GM23338 (cell line): ENCODE data around the gene FCRLA. TPM values are rescaled to one million over a fixed set of nuclear protein-coding genes. Genes with fewer than 3 reads are reported as not detected.
"Not testable (repeated sequence)": the region's sequence is repeated elsewhere in the genome, so short reads cannot be mapped to it uniquely, and the experiment has no call there.

Experiments used
- ATAC-seq: fragments of 200-7000 bp; cut with Tn5 transposase; 3 replicates; pipeline ENCODE4 v1.9.1; 2020
- DNase-seq: peaks from one replicate; pipeline ENCODE4 v3.0.0-alpha.2; 2015; ENCODE audit warnings: low spot score
- H2AFZ ChIP-seq: fragments of 200-600 bp; sonication (generic); 2 replicates; pipeline ENCODE4 v1.8.0; 2016; ENCODE audit warnings: antibody characterized with exemption, mild to moderate bottlenecking, moderate library complexity
- H3F3A ChIP-seq: fragments of 200-600 bp; sonication (generic); replicated peaks from 2 replicates; pipeline ENCODE4 v1.8.0; 2017; ENCODE audit warnings: antibody characterized with exemption, mixed run types, low read depth
- H3K27ac ChIP-seq: fragments of 200-600 bp; sonication (generic); 2 replicates; pipeline ENCODE4 v1.6.1; 2016; ENCODE audit warnings: low read depth
- H3K27me3 ChIP-seq: fragments of 200-600 bp; sonication (generic); 2 replicates; pipeline ENCODE4 v1.8.0; 2016; ENCODE audit warnings: mild to moderate bottlenecking, mixed run types, moderate library complexity; ENCODE audit not compliant: insufficient read depth
- H3K36me3 ChIP-seq: fragments of 200-600 bp; sonication (generic); 2 replicates; pipeline ENCODE4 v1.8.0; 2016; ENCODE audit warnings: mild to moderate bottlenecking; ENCODE audit not compliant: insufficient read depth
- H3K4me1 ChIP-seq: fragments of 200-600 bp; sonication (generic); 2 replicates; pipeline ENCODE4 v1.8.0; 2016; ENCODE audit warnings: mild to moderate bottlenecking, moderate library complexity; ENCODE audit not compliant: insufficient read depth
- H3K4me2 ChIP-seq: fragments of 200-600 bp; sonication (generic); 2 replicates; pipeline ENCODE4 v1.7.1; 2017; ENCODE audit warnings: mixed run types
- H3K4me3 ChIP-seq: fragments of 200-600 bp; sonication (generic); 2 replicates; pipeline ENCODE4 v1.6.1; 2016; ENCODE audit warnings: mixed run types
- H3K79me2 ChIP-seq: fragments of 200-600 bp; sonication (generic); replicated peaks from 2 replicates; pipeline ENCODE4 v1.8.0; 2017; ENCODE audit warnings: mild to moderate bottlenecking; ENCODE audit not compliant: insufficient read depth
- H3K9me2 ChIP-seq: fragments of 200-600 bp; sonication (generic); 2 replicates; pipeline ENCODE4 v1.8.0; 2017; ENCODE audit not compliant: insufficient read depth
- H4K20me1 ChIP-seq: fragments of 200-600 bp; sonication (generic); replicated peaks from 2 replicates; pipeline ENCODE4 v1.8.0; 2017; ENCODE audit warnings: mild to moderate bottlenecking; ENCODE audit not compliant: insufficient read depth
- H3K27ac Mint-ChIP-seq: 2 replicates; pipeline ENCODE4 v1.8.0; 2020; ENCODE audit warnings: inconsistent platforms, mild to moderate bottlenecking, moderate library complexity, mixed read lengths
- H3K27me3 Mint-ChIP-seq: 3 replicates; pipeline ENCODE4 v1.8.0; 2022; ENCODE audit warnings: low read depth, mild to moderate bottlenecking, moderate library complexity, mixed read lengths, inconsistent platforms; ENCODE audit not compliant: insufficient read depth, poor library complexity
- H3K36me3 Mint-ChIP-seq: 3 replicates; pipeline ENCODE4 v1.8.0; 2021; ENCODE audit warnings: low read depth, mild to moderate bottlenecking, inconsistent platforms, moderate library complexity, mixed read lengths
- H3K4me1 Mint-ChIP-seq: 3 replicates; pipeline ENCODE4 v1.8.0; 2020; ENCODE audit warnings: mild to moderate bottlenecking, inconsistent platforms, mixed read lengths
- H3K4me3 Mint-ChIP-seq: 3 replicates; pipeline ENCODE4 v1.8.0; 2021; ENCODE audit warnings: moderate library complexity, mild to moderate bottlenecking, inconsistent platforms, mixed read lengths
- H3K9me3 Mint-ChIP-seq: 3 replicates; pipeline ENCODE4 v1.8.0; 2020; ENCODE audit warnings: moderate library complexity, mild to moderate bottlenecking, inconsistent platforms, mixed read lengths
- CREB1 ChIP-seq: fragments of 250-450 bp; sonication (Bioruptor Pico); IDR thresholded peaks from 2 replicates; pipeline ENCODE4 v1.5.0; 2020; ENCODE audit warnings: low read depth, mild to moderate bottlenecking, moderate library complexity
- CTCF ChIP-seq, 2 experiments: fragments of 200-600 bp in 1 of 2; sonication (generic) in 1 of 2; conservative IDR thresholded peaks; 2 replicates each; pipeline versions ENCODE4 v1.5.1 to v1.6.1; 2016 to 2017; ENCODE audit warnings: antibody characterized with exemption in 2 of 2, low read depth in 2 of 2, mild to moderate bottlenecking in 2 of 2, moderate library complexity in 1 of 2
- EZH2 ChIP-seq: fragments of 200-600 bp; sonication (generic); IDR thresholded peaks from one replicate; pipeline ENCODE4 v1.8.0; 2017; ENCODE audit warnings: antibody characterized with exemption, mild to moderate bottlenecking, low read depth; ENCODE audit not compliant: unreplicated experiment
- EZH2phosphoT487 ChIP-seq: fragments of 200-600 bp; sonication (generic); IDR thresholded peaks from one replicate; pipeline ENCODE4 v1.8.1; 2018; ENCODE audit warnings: antibody characterized with exemption; ENCODE audit not compliant: unreplicated experiment
- JUNB ChIP-seq: IDR thresholded peaks from one replicate; pipeline ENCODE4 v1.6.1; 2016; ENCODE audit warnings: antibody characterized with exemption; ENCODE audit not compliant: unreplicated experiment
- POLR2AphosphoS5 ChIP-seq: IDR thresholded peaks from 2 replicates; pipeline ENCODE4 v1.6.1; 2016; ENCODE audit warnings: antibody characterized with exemption, low read depth
- REST ChIP-seq: IDR thresholded peaks from one replicate; pipeline ENCODE4 v1.6.1; 2018; ENCODE audit warnings: antibody characterized with exemption; ENCODE audit not compliant: unreplicated experiment
- STAT1 ChIP-seq: IDR thresholded peaks from one replicate; pipeline ENCODE4 v1.6.1; 2016; ENCODE audit warnings: antibody characterized with exemption; ENCODE audit not compliant: unreplicated experiment
- ZNF114 ChIP-seq: fragments of 250-450 bp; sonication (Bioruptor Pico); IDR thresholded peaks from 2 replicates; pipeline ENCODE4 v1.5.0; 2020; ENCODE audit warnings: mild to moderate bottlenecking, moderate library complexity
- ZNF331 ChIP-seq: fragments of 250-450 bp; sonication (Bioruptor Pico); IDR thresholded peaks from 2 replicates; pipeline ENCODE4 v1.5.0; 2020; ENCODE audit warnings: low read depth, mild to moderate bottlenecking, moderate library complexity
- polyA plus RNA-seq: library from polyadenylated mRNA; unstranded; fragments of >200 nt; fragmentation: Nextera tagmentation; extraction: Ambion mirVana; gene quantifications from 2 replicates; pipeline ENCODE4 v1.2.1, GENCODE V29; 2016
- total RNA-seq: library from RNA; depleted of rRNA; stranded (reverse); fragments of >200 nt; shearing (Covaris generic); gene quantifications from 2 replicates; pipeline ENCODE4 v1.2.3, GENCODE V29; 2014
- TF ChIP-seq, protein P1 (sequence below): IDR thresholded peaks from 2 replicates; pipeline ENCODE4 v1.6.1; 2016; ENCODE audit warnings: antibody characterized with exemption

Gene FCRLA
- total and polyA plus RNA-seq, 2 experiments from 2014 or later = 0.24 TPM; not detected in 1

DNA sequence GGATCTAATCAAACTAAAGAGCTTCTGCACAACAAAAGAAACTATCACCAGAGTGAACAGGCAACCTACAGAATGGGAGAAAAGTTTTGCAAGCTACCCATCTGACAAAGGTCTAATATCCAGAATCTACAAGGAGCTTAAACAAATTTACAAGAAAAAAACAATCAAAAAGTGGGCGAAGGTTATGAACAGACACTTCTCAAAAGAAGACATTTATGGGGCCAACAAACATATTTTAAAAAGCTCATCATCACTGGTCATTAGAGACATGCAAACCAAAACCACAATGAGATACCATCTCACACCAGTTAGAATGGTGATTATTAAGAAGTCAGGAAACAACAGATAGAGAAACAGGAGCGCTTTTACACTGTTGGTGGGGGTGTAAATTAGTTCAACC is 8.7 kb upstream of the FCRLA start:
- H3K27ac Mint-ChIP-seq, H3K27me3 ChIP-seq, H3K9me2 ChIP-seq, ATAC-seq, H3F3A ChIP-seq, H3K4me3 Mint-ChIP-seq, DNase-seq, H3K36me3 Mint-ChIP-seq, H3K4me2 ChIP-seq, H3K27me3 Mint-ChIP-seq, H3K4me1 Mint-ChIP-seq, H2AFZ ChIP-seq, H3K4me1 ChIP-seq, H3K4me3 ChIP-seq, H3K27ac ChIP-seq, H3K79me2 ChIP-seq, H3K9me3 Mint-ChIP-seq, H3K36me3 ChIP-seq, H4K20me1 ChIP-seq: not testable (repeated sequence)

- no peaks in the 10 kb centered on the region for H3K27me3 Mint-ChIP-seq
- Histone ChIP-seq H3K4me2 (no peak overlapping the region), H3F3A (no peaks in the 10 kb centered on the region), H3K36me3 (no peaks in the 10 kb centered on the region), H3K27ac (no peak overlapping the region), H3K9me2 (peaks cover 4% of the 10 kb centered on the region; the same call in 1 of the 2 replicates), H3K4me3 (no peak overlapping the region), H4K20me1 (no peaks in the 10 kb centered on the region), H2AFZ (no peak overlapping the region), H3K4me1 (no peaks in the 10 kb centered on the region), H3K27me3 (no peaks in the 10 kb centered on the region), H3K79me2 (no peaks in the 10 kb centered on the region)
- DNase-seq (no peak), ATAC-seq (no peak)
- no peak overlapping the region for H3K27ac Mint-ChIP-seq
- H3K9me3 Mint-ChIP-seq = no peaks in the 10 kb centered on the region
- H3K4me1 Mint-ChIP-seq = peaks cover 8% of the 10 kb centered on the region; the same call in 2 of the 3 replicates
- no peak overlapping the region for H3K4me3 Mint-ChIP-seq
- no peaks in the 10 kb centered on the region for H3K36me3 Mint-ChIP-seq
- TF ChIP-seq EZH2phosphoT487 (no peak), REST (no peak), ZNF331 (CRISPR knock-in tag) (no peak), POLR2AphosphoS5 (no peak), JUNB (no peak), STAT1 (no peak), ZNF114 (no peak), CTCF (conservative IDR thresholded peaks at IDR 0.05; ENCODE audit: low read depth in 2 of 2) (no peak), EZH2 (no peak), CREB1 (CRISPR knock-in tag) (no peak)
- TF ChIP-seq, protein P1, sequence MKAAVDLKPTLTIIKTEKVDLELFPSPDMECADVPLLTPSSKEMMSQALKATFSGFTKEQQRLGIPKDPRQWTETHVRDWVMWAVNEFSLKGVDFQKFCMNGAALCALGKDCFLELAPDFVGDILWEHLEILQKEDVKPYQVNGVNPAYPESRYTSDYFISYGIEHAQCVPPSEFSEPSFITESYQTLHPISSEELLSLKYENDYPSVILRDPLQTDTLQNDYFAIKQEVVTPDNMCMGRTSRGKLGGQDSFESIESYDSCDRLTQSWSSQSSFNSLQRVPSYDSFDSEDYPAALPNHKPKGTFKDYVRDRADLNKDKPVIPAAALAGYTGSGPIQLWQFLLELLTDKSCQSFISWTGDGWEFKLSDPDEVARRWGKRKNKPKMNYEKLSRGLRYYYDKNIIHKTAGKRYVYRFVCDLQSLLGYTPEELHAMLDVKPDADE = no peak
These were observed 4.8 kb upstream of the FCRLA start for GRCh38 chr1:161702250-161702649.
